GM18870 (cell line): ENCODE data around the gene DCTN1.
"Not testable (repeated sequence)": the region's sequence is repeated elsewhere in the genome, so short reads cannot be mapped to it uniquely, and the experiment has no call there.

ENCODE experiments used
- ATAC-seq: cut with Tn5 transposase; IDR thresholded peaks from one replicate; pipeline ENCODE4 v1.9.1; 2021; ENCODE audit warnings: moderate library complexity; ENCODE audit not compliant: unreplicated experiment

Gene DCTN1

GRCh38 chr2:74379851-74380789, at the start of gene DCTN1:
Gene DCTN1, minus strand, starts transcription at chr2:74380311. Its CDS starts 274 bp downstream, at chr2:74380037.
- peak; percentile 57 for ATAC-seq

- no peak for ATAC-seq
These were observed 48.6 kb upstream of the DCTN1 start for GRCh38 chr2:74428675-74429074.

GRCh38 chr2:74427551-74427950, 47.4 kb upstream of the DCTN1 start:
- no peak for ATAC-seq

- no peak for ATAC-seq
These were observed 46.2 kb upstream of the DCTN1 start for GRCh38 chr2:74426181-74426758.

GRCh38 chr2:74425523-74425922, 45.4 kb upstream of the DCTN1 start:
- no peak for ATAC-seq

GRCh38 chr2:74424995-74425406, 44.9 kb upstream of the DCTN1 start:
- no peak for ATAC-seq

GRCh38 chr2:74424139-74424992, 44.3 kb upstream of the DCTN1 start:
- no peak for ATAC-seq

- ATAC-seq = no peak
These were observed 43.4 kb upstream of the DCTN1 start for GRCh38 chr2:74423231-74424095.

- ATAC-seq = peak; percentile 69
These were observed 41.2 kb upstream of the DCTN1 start, which contains the start of the genes C2orf81 and WDR54 for GRCh38 chr2:74421221-74421870. Gene C2orf81, minus strand, starts transcription at chr2:74421619. Its CDS starts 59 bp downstream, at chr2:74421560. Gene WDR54, plus strand, starts transcription at chr2:74421730. Its CDS starts 424 bp downstream, at chr2:74422154.

GRCh38 chr2:74420443-74421103, 40.5 kb upstream of the DCTN1 start:
- ATAC-seq = not testable (repeated sequence)

- ATAC-seq = no peak
These were observed 39.9 kb upstream of the DCTN1 start for GRCh38 chr2:74420006-74420405.

GRCh38 chr2:74419345-74419744, 39.2 kb upstream of the DCTN1 start:
- no peak for ATAC-seq

- ATAC-seq = no peak
These were observed 38.2 kb upstream of the DCTN1 start for GRCh38 chr2:74418312-74418711.

GRCh38 chr2:74417763-74418162, 37.7 kb upstream of the DCTN1 start:
- ATAC-seq = no peak

GRCh38 chr2:74417197-74417596, 37.1 kb upstream of the DCTN1 start:
- no peak for ATAC-seq

- no peak for ATAC-seq
These were observed 36.7 kb upstream of the DCTN1 start for GRCh38 chr2:74416778-74417177.

- no peak for ATAC-seq
These were observed 35.8 kb upstream of the DCTN1 start for GRCh38 chr2:74415762-74416395.

- no peak for ATAC-seq
These were observed 35.0 kb upstream of the DCTN1 start for GRCh38 chr2:74414881-74415761.
